GM23248 (cell line): ENCODE data around the gene MXI1.
"Not testable (repeated sequence)": the region's sequence is repeated elsewhere in the genome, so short reads cannot be mapped to it uniquely, and the experiment has no call there.

Experiments used
- EZH2 ChIP-seq: fragments of 200-600 bp; sonication (generic); IDR thresholded peaks from 2 replicates; pipeline ENCODE4 v1.6.1; 2018; ENCODE audit warnings: antibody characterized with exemption, mild to moderate bottlenecking; ENCODE audit not compliant: insufficient read depth, poor library complexity, severe bottlenecking
- EZH2phosphoT487 ChIP-seq: fragments of 200-600 bp; sonication (generic); IDR thresholded peaks from 2 replicates; pipeline ENCODE4 v1.6.1; 2018; ENCODE audit warnings: antibody characterized with exemption, moderate library complexity, mild to moderate bottlenecking, low read depth; ENCODE audit not compliant: insufficient read depth

- not testable (repeated sequence) for TF ChIP-seq EZH2, EZH2phosphoT487
These were observed 65.6 kb downstream of the MXI1 start for GRCh38 chr10:110272995-110273394.
